HCT116 (cell line): ENCODE results near the gene EFCAB8. TPM values are rescaled to one million over a fixed set of nuclear protein-coding genes. Genes with fewer than 3 reads are reported as not detected.

Source experiments
- ATAC-seq: fragments of 200-7000 bp; cut with Tn5 transposase; 2 replicates; pipeline ENCODE4 v1.9.1; 2020; ENCODE audit warnings: mild to moderate bottlenecking, moderate library complexity
- BruUV-seq: library from RNA; stranded (reverse); fragments of 400-500 nt; replicated peaks from 2 replicates; lab custom pipeline; 2021; lab: Mats Ljungman, UMichigan
- CTCF ChIA-PET: fragments of 300-600 bp; sonication (Branson Sonifier 250); formaldehyde crosslinking; loops from one replicate; lab custom pipeline; 2021; ENCODE audit warnings: antibody characterized with exemption; lab: Charles Lee
- POLR2A ChIA-PET: fragments of 300-600, 350-600 bp; sonication (Branson Sonifier 250); formaldehyde crosslinking; loops from one replicate; lab custom pipeline; 2021; ENCODE audit warnings: antibody characterized with exemption; lab: Charles Lee
- RAD21 ChIA-PET, 2 experiments: fragments of 300-600 bp; sonication (Branson Sonifier 250); formaldehyde crosslinking; loops; one replicate each; lab custom pipeline; 2023; ENCODE audit warnings: low total read pairs in 2 of 2; ENCODE audit not compliant: uncharacterized antibody in 2 of 2, unreplicated experiment in 2 of 2, low non-redundant PET in 1 of 2; lab: Charles Lee
- DNase-seq: peaks from one replicate; pipeline ENCODE4 v3.0.0-alpha.2; 2010; ENCODE audit warnings: low read depth, low spot score
- H2AFZ ChIP-seq: fragments of 200-600 bp; shearing (Covaris generic), sonication (generic); 2 replicates; pipeline ENCODE4 v1.6.1; 2017; ENCODE audit warnings: low read depth, mixed run types, mixed read lengths, antibody characterized with exemption, low read length; ENCODE audit not compliant: poor library complexity, severe bottlenecking
- H3K27ac ChIP-seq: 2 replicates; pipeline ENCODE4 v1.5.1; 2012; ENCODE audit warnings: low read depth, low read length
- H3K27me3 ChIP-seq: fragments of 200-600 bp; sonication (generic); 2 replicates; pipeline ENCODE4 v1.6.1; 2016; ENCODE audit warnings: mixed run types, low read length, mixed read lengths; ENCODE audit not compliant: insufficient read depth
- H3K36me3 ChIP-seq, 2 experiments: fragments of 200-500 bp in 1 of 2; fragments of 200-600 bp in 1 of 2; sonication (Bioruptor generic) in 1 of 2; sonication (generic) in 1 of 2; 2 replicates each; pipeline versions ENCODE4 v1.5.1 to v1.6.1; 2014 to 2016; ENCODE audit warnings: low read length in 2 of 2, inconsistent platforms in 1 of 2, mixed read lengths in 1 of 2, mixed run types in 1 of 2; ENCODE audit not compliant: insufficient read depth in 2 of 2, control insufficient read depth in 1 of 2
- H3K4me1 ChIP-seq, 2 experiments: fragments of 200-600 bp in 1 of 2; sonication (generic) in 1 of 2; 2 replicates each; pipeline versions ENCODE4 v1.5.1 to v1.6.1; 2012 to 2017; ENCODE audit warnings: low read length in 2 of 2, inconsistent platforms in 1 of 2, mild to moderate bottlenecking in 1 of 2, mixed read lengths in 1 of 2, mixed run types in 1 of 2, moderate library complexity in 1 of 2; ENCODE audit not compliant: insufficient read depth in 2 of 2, control insufficient read depth in 1 of 2
- H3K4me2 ChIP-seq: fragments of 200-600 bp; sonication (generic); 2 replicates; pipeline ENCODE4 v1.6.1; 2017; ENCODE audit warnings: mixed run types, low read length, mixed read lengths
- H3K4me3 ChIP-seq, 2 experiments: fragments of 200-600 bp in 1 of 2; sonication (generic) in 1 of 2; replicated peaks in 1 of 2; 2 replicates each; pipeline ENCODE4 v1.5.1; 2011 to 2016; ENCODE audit warnings: low read length in 2 of 2, control low read depth in 1 of 2, low read depth in 1 of 2, mild to moderate bottlenecking in 1 of 2, mixed read lengths in 1 of 2, mixed run types in 1 of 2
- H3K79me2 ChIP-seq: fragments of 200-600 bp; sonication (generic); 2 replicates; pipeline ENCODE4 v1.6.1; 2017; ENCODE audit warnings: mild to moderate bottlenecking, mixed run types, low read length, moderate library complexity, mixed read lengths; ENCODE audit not compliant: insufficient read depth
- H3K9ac ChIP-seq: fragments of 200-600 bp; sonication (generic); 2 replicates; pipeline ENCODE4 v1.6.1; 2016; ENCODE audit warnings: low read length, mixed read lengths
- H3K9me2 ChIP-seq: fragments of 200-600 bp; sonication (generic), shearing (Covaris generic); 2 replicates; pipeline ENCODE4 v1.6.1; 2017; ENCODE audit warnings: mixed run types, mild to moderate bottlenecking, moderate library complexity; ENCODE audit not compliant: insufficient read depth
- H3K9me3 ChIP-seq, 2 experiments: fragments of 200-500 bp in 1 of 2; fragments of 200-600 bp in 1 of 2; sonication (Bioruptor generic) in 1 of 2; sonication (generic) in 1 of 2; 2 replicates each; pipeline ENCODE4 v1.6.1; 2014 to 2017; ENCODE audit warnings: low read length in 2 of 2, mixed read lengths in 2 of 2, inconsistent platforms in 1 of 2, low read depth in 1 of 2, mild to moderate bottlenecking in 1 of 2, mixed run types in 1 of 2, moderate library complexity in 1 of 2; ENCODE audit not compliant: control insufficient read depth in 1 of 2, insufficient read depth in 1 of 2
- H4K20me1 ChIP-seq: fragments of 200-600 bp; sonication (generic), shearing (Covaris generic); 2 replicates; pipeline ENCODE4 v1.6.1; 2017; ENCODE audit warnings: mixed run types, mild to moderate bottlenecking, moderate library complexity; ENCODE audit not compliant: insufficient read depth
- CBX3 ChIP-seq: IDR thresholded peaks from 2 replicates; pipeline ENCODE4 v1.6.1; 2012; ENCODE audit warnings: low read depth
- EZH2 ChIP-seq: fragments of 200-600 bp; sonication (generic); IDR thresholded peaks from 2 replicates; pipeline ENCODE4 v1.6.1; 2017; ENCODE audit warnings: antibody characterized with exemption, mixed run types
- EZH2phosphoT487 ChIP-seq: fragments of 200-600 bp; IDR thresholded peaks from 2 replicates; pipeline ENCODE4 v1.6.1; 2018; ENCODE audit warnings: antibody characterized with exemption, borderline replicate concordance
- FOSL1 ChIP-seq: IDR thresholded peaks from 2 replicates; pipeline ENCODE4 v1.6.1; 2012; ENCODE audit warnings: low read depth
- JUND ChIP-seq: IDR thresholded peaks from 2 replicates; pipeline ENCODE4 v1.6.1; 2012
- POLR2A ChIP-seq: IDR thresholded peaks from 2 replicates; pipeline ENCODE4 v1.7.0; 2011; ENCODE audit warnings: borderline replicate concordance; ENCODE audit not compliant: insufficient read depth, insufficient read length; ENCODE audit errors: extremely low read depth
- RAD21 ChIP-seq: IDR thresholded peaks from 2 replicates; pipeline ENCODE4 v1.6.1; 2012; ENCODE audit warnings: low read depth, mild to moderate bottlenecking
- SIN3A ChIP-seq: IDR thresholded peaks from 2 replicates; pipeline ENCODE4 v1.6.1; 2012; ENCODE audit warnings: low read depth
- intact Hi-C: fragments of 100-400 bp; cut with micrococcal nuclease; formaldehyde crosslinking; loops from 2 replicates; pipeline ENCODE4 v1.10.0; 2022
- total RNA-seq: library from RNA; stranded (reverse); gene quantifications from one replicate; pipeline ENCODE4 v1.2.1, GENCODE V29; 2021; ENCODE audit not compliant: unreplicated experiment
- TF ChIP-seq, protein P1 (sequence below), 3 experiments: fragments of 200-600 bp in 1 of 3; sonication (generic) in 1 of 3; IDR thresholded peaks in 2 of 3; conservative IDR thresholded peaks in 1 of 3; 2 replicates each; pipeline ENCODE4 v1.5.1; 2012 to 2017; ENCODE audit warnings: low read depth in 2 of 3, low read length in 2 of 3, antibody characterized with exemption in 1 of 3, borderline replicate concordance in 1 of 3, control low read depth in 1 of 3, mild to moderate bottlenecking in 1 of 3, mixed read lengths in 1 of 3, mixed run types in 1 of 3, moderate library complexity in 1 of 3; ENCODE audit not compliant: insufficient read depth in 1 of 3
- TF ChIP-seq, protein P2 (sequence below): IDR thresholded peaks from 2 replicates; pipeline ENCODE4 v1.6.1; 2012
- TF ChIP-seq, protein P3 (sequence below): IDR thresholded peaks from 2 replicates; pipeline ENCODE4 v1.6.1; 2012; ENCODE audit warnings: low read depth
- TF ChIP-seq, protein P4 (sequence below): IDR thresholded peaks from 2 replicates; pipeline ENCODE4 v1.6.1; 2012

The EFCAB8 gene
- total RNA-seq, 1 experiment from 2014 or later = 0.42 TPM

DNA sequence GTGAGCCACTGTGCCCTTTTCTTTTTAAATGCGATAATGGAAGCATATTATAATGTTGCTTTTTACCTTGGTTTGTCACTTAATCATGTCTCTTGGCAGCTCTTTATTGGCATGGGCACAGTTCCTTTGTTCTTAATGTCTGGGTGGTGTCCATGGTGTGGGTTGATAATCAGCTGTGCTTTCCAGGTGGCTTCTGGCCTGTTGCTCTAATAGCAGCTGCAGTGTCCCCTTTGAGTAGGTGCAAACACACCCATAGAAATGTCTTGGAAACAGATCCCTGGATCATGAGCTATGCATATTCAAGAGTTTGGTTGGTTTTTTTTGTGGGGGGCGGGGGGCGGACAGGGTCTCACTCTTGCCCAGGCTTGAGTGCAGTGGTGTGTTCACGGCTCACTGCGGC lies 29.9 kb downstream of the EFCAB8 start:
- Histone ChIP-seq H4K20me1 (no peaks in the 10 kb centered on the region), H3K4me3 (no peak overlapping the region), H3K9ac (no peak overlapping the region), H3K9me3 (no peaks in the 10 kb centered on the region), H3K9me2 (no peaks in the 10 kb centered on the region), H3K4me1 (no peaks in the 10 kb centered on the region), H3K79me2 (no peaks in the 10 kb centered on the region), H3K27me3 (no peaks in the 10 kb centered on the region), H2AFZ (no peak overlapping the region), H3K36me3 (no peaks in the 10 kb centered on the region), H3K4me2 (no peak overlapping the region), H3K27ac (no peak overlapping the region)
- CTCF ChIA-PET = interaction anchor here (1.1 kb wide), 1 partner anchor 187 kb away, joined by 3 read pairs; no protein-coding TSS in a partner anchor
- intact Hi-C loops = no loop called here
- BruUV-seq = no TSS peak
- POLR2A ChIA-PET = no interaction called here
- DNase-seq (no peak), ATAC-seq (no peak)
- TF ChIP-seq, protein P1, sequence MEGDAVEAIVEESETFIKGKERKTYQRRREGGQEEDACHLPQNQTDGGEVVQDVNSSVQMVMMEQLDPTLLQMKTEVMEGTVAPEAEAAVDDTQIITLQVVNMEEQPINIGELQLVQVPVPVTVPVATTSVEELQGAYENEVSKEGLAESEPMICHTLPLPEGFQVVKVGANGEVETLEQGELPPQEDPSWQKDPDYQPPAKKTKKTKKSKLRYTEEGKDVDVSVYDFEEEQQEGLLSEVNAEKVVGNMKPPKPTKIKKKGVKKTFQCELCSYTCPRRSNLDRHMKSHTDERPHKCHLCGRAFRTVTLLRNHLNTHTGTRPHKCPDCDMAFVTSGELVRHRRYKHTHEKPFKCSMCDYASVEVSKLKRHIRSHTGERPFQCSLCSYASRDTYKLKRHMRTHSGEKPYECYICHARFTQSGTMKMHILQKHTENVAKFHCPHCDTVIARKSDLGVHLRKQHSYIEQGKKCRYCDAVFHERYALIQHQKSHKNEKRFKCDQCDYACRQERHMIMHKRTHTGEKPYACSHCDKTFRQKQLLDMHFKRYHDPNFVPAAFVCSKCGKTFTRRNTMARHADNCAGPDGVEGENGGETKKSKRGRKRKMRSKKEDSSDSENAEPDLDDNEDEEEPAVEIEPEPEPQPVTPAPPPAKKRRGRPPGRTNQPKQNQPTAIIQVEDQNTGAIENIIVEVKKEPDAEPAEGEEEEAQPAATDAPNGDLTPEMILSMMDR (IDR thresholded peaks at IDR 0.05 in 2 of 3, conservative IDR thresholded peaks at IDR 0.05 in 1 of 3; ENCODE audit: borderline replicate concordance in 1 of 3, insufficient read depth in 1 of 3, low read depth in 2 of 3, low read length in 2 of 3) = no peak
- TF ChIP-seq, protein P2, sequence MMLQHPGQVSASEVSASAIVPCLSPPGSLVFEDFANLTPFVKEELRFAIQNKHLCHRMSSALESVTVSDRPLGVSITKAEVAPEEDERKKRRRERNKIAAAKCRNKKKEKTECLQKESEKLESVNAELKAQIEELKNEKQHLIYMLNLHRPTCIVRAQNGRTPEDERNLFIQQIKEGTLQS = no peak
- no peak for TF ChIP-seq JUND
- TF ChIP-seq EZH2 = no peak
- TF ChIP-seq SIN3A = no peak
- TF ChIP-seq, protein P3, sequence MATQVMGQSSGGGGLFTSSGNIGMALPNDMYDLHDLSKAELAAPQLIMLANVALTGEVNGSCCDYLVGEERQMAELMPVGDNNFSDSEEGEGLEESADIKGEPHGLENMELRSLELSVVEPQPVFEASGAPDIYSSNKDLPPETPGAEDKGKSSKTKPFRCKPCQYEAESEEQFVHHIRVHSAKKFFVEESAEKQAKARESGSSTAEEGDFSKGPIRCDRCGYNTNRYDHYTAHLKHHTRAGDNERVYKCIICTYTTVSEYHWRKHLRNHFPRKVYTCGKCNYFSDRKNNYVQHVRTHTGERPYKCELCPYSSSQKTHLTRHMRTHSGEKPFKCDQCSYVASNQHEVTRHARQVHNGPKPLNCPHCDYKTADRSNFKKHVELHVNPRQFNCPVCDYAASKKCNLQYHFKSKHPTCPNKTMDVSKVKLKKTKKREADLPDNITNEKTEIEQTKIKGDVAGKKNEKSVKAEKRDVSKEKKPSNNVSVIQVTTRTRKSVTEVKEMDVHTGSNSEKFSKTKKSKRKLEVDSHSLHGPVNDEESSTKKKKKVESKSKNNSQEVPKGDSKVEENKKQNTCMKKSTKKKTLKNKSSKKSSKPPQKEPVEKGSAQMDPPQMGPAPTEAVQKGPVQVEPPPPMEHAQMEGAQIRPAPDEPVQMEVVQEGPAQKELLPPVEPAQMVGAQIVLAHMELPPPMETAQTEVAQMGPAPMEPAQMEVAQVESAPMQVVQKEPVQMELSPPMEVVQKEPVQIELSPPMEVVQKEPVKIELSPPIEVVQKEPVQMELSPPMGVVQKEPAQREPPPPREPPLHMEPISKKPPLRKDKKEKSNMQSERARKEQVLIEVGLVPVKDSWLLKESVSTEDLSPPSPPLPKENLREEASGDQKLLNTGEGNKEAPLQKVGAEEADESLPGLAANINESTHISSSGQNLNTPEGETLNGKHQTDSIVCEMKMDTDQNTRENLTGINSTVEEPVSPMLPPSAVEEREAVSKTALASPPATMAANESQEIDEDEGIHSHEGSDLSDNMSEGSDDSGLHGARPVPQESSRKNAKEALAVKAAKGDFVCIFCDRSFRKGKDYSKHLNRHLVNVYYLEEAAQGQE = no peak
- no peak for TF ChIP-seq EZH2phosphoT487
- no peak for TF ChIP-seq CBX3
- no peak for TF ChIP-seq RAD21
- TF ChIP-seq FOSL1 = no peak
- TF ChIP-seq, protein P4, sequence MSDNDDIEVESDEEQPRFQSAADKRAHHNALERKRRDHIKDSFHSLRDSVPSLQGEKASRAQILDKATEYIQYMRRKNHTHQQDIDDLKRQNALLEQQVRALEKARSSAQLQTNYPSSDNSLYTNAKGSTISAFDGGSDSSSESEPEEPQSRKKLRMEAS = no peak
- TF ChIP-seq POLR2A = no peak
- RAD21 ChIA-PET = no interaction called here
